Left lung (tissue), 10 donors: Measurements from ENCODE around the gene DPP9. TPM values are rescaled to one million over a fixed set of nuclear protein-coding genes. Genes with fewer than 3 reads are reported as not detected.

ENCODE experiments used
- ATAC-seq: fragments of 200-7000 bp; cut with Tn5 transposase; one replicate; pipeline ENCODE4 v1.9.1; 2020; ENCODE audit warnings: moderate library complexity
- DNase-seq, 4 donors: peaks; one replicate each; pipeline ENCODE4 v3.0.0-alpha.2; 2013 to 2020
- H3K27ac ChIP-seq, 2 donors: fragments of 200-600 bp; sonication (generic) in 1 of 2; one replicate each; pipeline versions ENCODE4 v1.5.0 to v1.8.0; 2020 to 2021
- H3K27me3 ChIP-seq, 2 donors: fragments of 200-600 bp; sonication (generic) in 1 of 2; one replicate each; pipeline versions ENCODE4 v1.5.0 to v1.8.0; 2020 to 2021
- H3K36me3 ChIP-seq, 2 donors: fragments of 200-600 bp; sonication (generic) in 1 of 2; one replicate each; pipeline versions ENCODE4 v1.5.0 to v1.8.0; 2020 to 2021
- H3K4me1 ChIP-seq, 2 donors: fragments of 200-600 bp; one replicate each; pipeline ENCODE4 v1.8.0; 2021
- H3K4me3 ChIP-seq, 2 donors: fragments of 200-600 bp; sonication (generic) in 1 of 2; one replicate each; pipeline versions ENCODE4 v1.5.0 to v1.8.0; 2020 to 2021; ENCODE audit warnings: mild to moderate bottlenecking in 1 of 2
- H3K9me3 ChIP-seq, 2 donors: fragments of 200-600 bp; sonication (generic) in 1 of 2; one replicate each; pipeline versions ENCODE4 v1.5.0 to v1.8.0; 2020 to 2021
- intact Hi-C, 2 donors: fragments of 100-400 bp; cut with DNase I; formaldehyde crosslinking; loops; one replicate each; pipeline versions ENCODE4 v1.11.2 to v1.14.2; 2022
- polyA plus RNA-seq, 6 donors: library from polyadenylated mRNA; unstranded; fragments of 120-200 nt; gene quantifications; one replicate each; pipeline ENCODE4 v1.2.1, GENCODE V29; 2013; ENCODE audit not compliant: insufficient read length in 6 of 6
- total RNA-seq, 2 donors: library from RNA; stranded (reverse); fragmentation: NEBNext Ultra II Directional; extraction: Animal tissue kit (Norgen Biotek cat#: 25700); gene quantifications; one replicate each; pipeline ENCODE4 v1.2.1, GENCODE V29; 2021
- TF ChIP-seq, protein P1 (sequence below), 2 donors: fragments of 200-600 bp; sonication (generic) in 1 of 2; IDR thresholded peaks; one replicate each; pipeline versions ENCODE4 v1.5.0 to v1.8.0; 2021; ENCODE audit warnings: antibody characterized with exemption in 2 of 2
- donor health status: DM: no; HTN: yes; CAD: no.
- donor health status: DM: no; HTN: no; CAD: no.

DPP9 gene
- total and polyA plus RNA-seq, 8 donors = 25.2 to 95.5 (median 31.3) TPM

DNA sequence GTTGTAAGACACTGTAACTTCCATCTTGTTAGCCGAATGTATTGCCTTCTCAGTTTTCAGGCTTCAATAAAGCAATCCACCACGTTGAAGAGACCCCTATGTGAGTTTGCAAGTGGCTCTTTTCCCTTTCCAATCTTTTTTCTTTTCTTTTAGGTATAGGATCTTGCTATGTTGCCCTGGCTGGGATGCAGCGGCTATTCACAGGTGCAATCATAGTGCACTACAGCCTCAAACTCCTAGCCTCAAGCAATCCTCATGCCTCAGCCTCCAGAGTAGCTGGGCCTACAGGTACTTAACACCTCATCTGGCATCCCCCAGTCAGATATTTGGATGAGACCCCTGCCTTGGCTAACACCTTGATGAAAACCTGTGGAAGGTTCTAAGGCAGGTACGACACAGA lies 34.4 kb upstream of the DPP9 start:
- intact Hi-C loops = no loop called here
- TF ChIP-seq, protein P1, sequence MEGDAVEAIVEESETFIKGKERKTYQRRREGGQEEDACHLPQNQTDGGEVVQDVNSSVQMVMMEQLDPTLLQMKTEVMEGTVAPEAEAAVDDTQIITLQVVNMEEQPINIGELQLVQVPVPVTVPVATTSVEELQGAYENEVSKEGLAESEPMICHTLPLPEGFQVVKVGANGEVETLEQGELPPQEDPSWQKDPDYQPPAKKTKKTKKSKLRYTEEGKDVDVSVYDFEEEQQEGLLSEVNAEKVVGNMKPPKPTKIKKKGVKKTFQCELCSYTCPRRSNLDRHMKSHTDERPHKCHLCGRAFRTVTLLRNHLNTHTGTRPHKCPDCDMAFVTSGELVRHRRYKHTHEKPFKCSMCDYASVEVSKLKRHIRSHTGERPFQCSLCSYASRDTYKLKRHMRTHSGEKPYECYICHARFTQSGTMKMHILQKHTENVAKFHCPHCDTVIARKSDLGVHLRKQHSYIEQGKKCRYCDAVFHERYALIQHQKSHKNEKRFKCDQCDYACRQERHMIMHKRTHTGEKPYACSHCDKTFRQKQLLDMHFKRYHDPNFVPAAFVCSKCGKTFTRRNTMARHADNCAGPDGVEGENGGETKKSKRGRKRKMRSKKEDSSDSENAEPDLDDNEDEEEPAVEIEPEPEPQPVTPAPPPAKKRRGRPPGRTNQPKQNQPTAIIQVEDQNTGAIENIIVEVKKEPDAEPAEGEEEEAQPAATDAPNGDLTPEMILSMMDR (IDR thresholded peaks at IDR 0.05) = no peak

DNA sequence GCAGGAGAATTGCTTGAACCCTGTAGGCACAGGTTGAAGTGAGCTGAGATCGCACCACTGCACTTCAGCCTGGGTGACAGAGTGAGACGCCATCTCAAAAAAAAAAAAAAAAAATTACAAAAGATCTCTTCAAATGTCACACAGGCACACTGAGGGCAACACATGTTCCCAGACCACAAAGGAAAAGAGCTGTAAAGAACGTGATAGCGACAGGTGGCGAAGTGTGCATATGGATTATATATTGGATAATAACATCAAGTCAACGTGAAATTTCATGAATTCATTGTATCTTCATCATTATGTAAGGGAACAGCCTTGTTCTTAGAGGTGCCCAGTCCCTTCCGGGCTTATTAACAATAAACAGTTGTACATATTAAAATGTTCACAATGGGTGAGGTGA lies 31.8 kb upstream of the DPP9 start:
- Histone ChIP-seq H3K9me3 (no peaks in the 10 kb centered on the region), H3K27me3 (peaks cover 0 to 38% of the 10 kb centered on the region in 2 donors), H3K27ac (no peak overlapping the region), H3K4me1 (peaks cover 5 to 10% of the 10 kb centered on the region in 2 donors), H3K4me3 (no peak overlapping the region), H3K36me3 (no peaks in the 10 kb centered on the region)
- intact Hi-C loops = no loop called here
- DNase-seq = no peak
- TF ChIP-seq, protein P1 (IDR thresholded peaks at IDR 0.05) = no peak
- no peak for ATAC-seq

More for the DNA sequence above, 34.4 kb upstream of the DPP9 start:
- H3K9me3 ChIP-seq = no peaks in the 10 kb centered on the region
- no peak overlapping the region for H3K27ac ChIP-seq
- DNase-seq (no peak), ATAC-seq (no peak)
- H3K4me3 ChIP-seq = no peak overlapping the region
- no peaks in the 10 kb centered on the region for H3K36me3 ChIP-seq
- peaks cover 0 to 65% of the 10 kb centered on the region in 2 donors for H3K27me3 ChIP-seq
- H3K4me1 ChIP-seq = peaks cover 5 to 12% of the 10 kb centered on the region in 2 donors

DNA sequence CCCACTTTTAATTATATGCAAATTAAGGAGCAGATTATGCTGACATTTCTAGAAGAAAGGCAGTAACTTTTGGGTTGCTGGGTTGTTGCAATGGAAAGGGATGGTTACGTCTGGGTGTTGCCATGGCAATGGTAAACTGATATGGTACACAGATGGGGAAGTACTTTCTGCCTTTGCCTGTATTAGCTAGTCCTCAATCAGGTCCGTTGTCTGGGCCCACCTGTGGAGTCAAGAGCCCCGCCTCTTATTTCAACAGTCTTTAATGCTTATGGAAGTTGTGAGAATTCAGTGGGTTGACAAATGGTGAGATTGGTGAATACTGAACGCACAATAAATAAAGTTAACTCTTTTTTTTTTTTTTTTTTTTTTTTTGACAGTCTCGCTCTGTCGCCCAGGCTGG lies 30.6 kb upstream of the DPP9 start:
- DNase-seq (no peak), ATAC-seq (no peak)
- no peaks in the 10 kb centered on the region for H3K9me3 ChIP-seq
- peaks cover 0 to 34% of the 10 kb centered on the region in 2 donors for H3K27me3 ChIP-seq
- no peak overlapping the region for H3K27ac ChIP-seq
- H3K36me3 ChIP-seq = no peaks in the 10 kb centered on the region
- intact Hi-C loops = no loop called here
- no peaks in the 10 kb centered on the region for H3K4me1 ChIP-seq
- no peak overlapping the region for H3K4me3 ChIP-seq
- TF ChIP-seq, protein P1 (IDR thresholded peaks at IDR 0.05) = no peak

DNA sequence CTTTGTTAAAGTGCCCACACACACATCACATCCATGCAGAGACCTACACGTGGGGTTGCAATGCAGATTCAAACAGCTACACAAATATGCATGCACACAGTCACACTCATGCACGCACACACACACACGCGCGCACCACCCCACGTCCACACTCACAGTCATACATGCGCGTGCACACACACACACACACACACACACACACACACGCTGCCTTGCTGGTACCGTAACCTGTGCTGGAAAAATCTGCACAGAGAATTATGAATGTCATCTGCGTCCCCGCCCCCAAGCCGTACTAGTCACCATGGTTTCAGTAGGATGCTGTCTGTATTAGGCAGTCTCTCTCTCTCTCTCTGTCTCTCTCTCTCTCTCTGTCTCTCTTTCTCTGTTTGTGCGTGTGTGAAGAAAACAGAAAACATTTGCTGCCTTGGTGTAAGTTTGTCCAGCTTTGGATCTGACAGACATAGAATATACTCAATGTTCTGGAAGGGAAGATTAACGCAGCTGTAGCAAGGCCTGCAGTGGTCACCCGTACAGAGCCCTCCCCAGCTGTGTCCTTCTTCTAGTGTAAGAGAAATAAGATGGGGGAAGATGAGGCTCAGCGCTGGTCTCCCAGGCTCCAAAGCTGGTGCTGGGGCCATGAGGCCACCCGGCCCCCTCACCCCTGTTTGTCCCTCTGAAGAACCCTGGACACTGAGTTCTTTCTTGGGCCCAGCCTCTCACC lies 26.4 kb upstream of the DPP9 start:
- ATAC-seq (no peak), DNase-seq (no peak)
- Histone ChIP-seq H3K27me3 (peaks cover 0 to 46% of the 10 kb centered on the region in 2 donors), H3K4me3 (no peak overlapping the region), H3K27ac (no peak overlapping the region), H3K9me3 (no peaks in the 10 kb centered on the region), H3K4me1 (peaks cover 0 to 3% of the 10 kb centered on the region in 2 donors), H3K36me3 (no peaks in the 10 kb centered on the region)
- intact Hi-C loops = no loop called here
- TF ChIP-seq, protein P1 (IDR thresholded peaks at IDR 0.05) = no peak

DNA sequence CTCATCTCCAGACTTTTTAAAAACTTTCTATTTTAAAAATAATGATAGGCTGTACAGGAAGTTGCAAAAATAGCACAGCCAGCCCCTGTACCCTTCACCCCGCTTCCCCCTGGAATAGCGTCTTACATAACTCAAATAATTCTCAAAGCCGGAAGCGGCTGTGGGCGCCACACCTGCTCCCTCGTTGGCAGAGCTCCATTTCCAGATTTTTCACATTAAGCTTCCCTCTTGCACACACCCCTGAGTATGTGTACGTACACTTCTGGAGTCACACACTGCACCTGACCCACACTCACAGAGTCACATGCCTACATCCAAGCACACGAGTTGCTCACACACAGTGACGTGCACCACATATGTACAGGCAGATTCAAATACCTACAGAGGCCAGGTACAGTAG lies 24.9 kb upstream of the DPP9 start:
- no peak for ATAC-seq
- intact Hi-C loops = no loop called here
- TF ChIP-seq, protein P1 (IDR thresholded peaks at IDR 0.05) = no peak
- H3K27me3 ChIP-seq = peaks cover 0 to 42% of the 10 kb centered on the region in 2 donors
- H3K27ac ChIP-seq = no peak overlapping the region
- H3K9me3 ChIP-seq = no peaks in the 10 kb centered on the region
- peaks cover 4 to 6% of the 10 kb centered on the region in 2 donors for H3K4me1 ChIP-seq
- no peak overlapping the region for H3K4me3 ChIP-seq
- DNase-seq = no peak
- no peaks in the 10 kb centered on the region for H3K36me3 ChIP-seq
